GM12878 (cell line): ENCODE measurements around the gene SLC7A1. TPM values are rescaled to one million over a fixed set of nuclear protein-coding genes. Genes with fewer than 3 reads are reported as not detected.

ENCODE experiments used
- MXI1 ChIP-seq: fragments of 150-350 bp; IDR thresholded peaks from 2 replicates; pipeline ENCODE4 v1.6.1; 2011; ENCODE audit warnings: low read depth, mild to moderate bottlenecking, inconsistent platforms, low read length, improper control_type of control experiment
- NFYA ChIP-seq: IDR thresholded peaks from 2 replicates; pipeline ENCODE4 v1.6.1; 2011; ENCODE audit warnings: low read depth, mild to moderate bottlenecking, low read length, improper control_type of control experiment, borderline replicate concordance
- NR2C1 ChIP-seq: fragments of 450-650 bp; IDR thresholded peaks from 2 replicates; pipeline ENCODE4 v1.6.1; 2017; ENCODE audit warnings: antibody characterized with exemption, mild to moderate bottlenecking, moderate library complexity
- SIX5 ChIP-seq: IDR thresholded peaks from 2 replicates; pipeline ENCODE4 v1.6.1; 2011; ENCODE audit warnings: mild to moderate bottlenecking, low read depth, low read length, moderate library complexity; ENCODE audit not compliant: severe bottlenecking
- TAF1 ChIP-seq: IDR thresholded peaks from 2 replicates; pipeline ENCODE4 v1.6.1; 2011; ENCODE audit warnings: mild to moderate bottlenecking, low read depth, low read length, borderline replicate concordance
- TCF12 ChIP-seq: IDR thresholded peaks from 2 replicates; pipeline ENCODE4 v1.6.1; 2011; ENCODE audit warnings: low read depth, mild to moderate bottlenecking, low read length
- ZNF622 ChIP-seq: fragments of 450-650 bp; IDR thresholded peaks from 2 replicates; pipeline ENCODE4 v1.6.1; 2017; ENCODE audit warnings: mild to moderate bottlenecking, inconsistent platforms
- polyA plus RNA-seq, 11 experiments: library from polyadenylated mRNA; depleted of rRNA in 4 of 11; unstranded in 6 of 11; stranded (reverse) in 5 of 11; fragments of >200 nt; fragmentation: Nextera tagmentation in 4 of 11; fragmentation: Illumina TruSeq in 1 of 11; extraction: Ambion mirVana in 4 of 11; extraction: Trizol in 1 of 11; gene quantifications; 1 replicate in 1 of 11; 2 replicates in 10 of 11; pipeline versions ENCODE4 v1.2.1 to v1.2.3, GENCODE V29; 2011 to 2016; ENCODE audit warnings: inconsistent platforms in 2 of 11, missing spikeins in 2 of 11, low read depth in 1 of 11
- total RNA-seq, 4 experiments: library from RNA; depleted of rRNA in 3 of 4; stranded (reverse); fragments of >200 nt in 3 of 4; fragmentation: Illumina TruSeq in 1 of 4; extraction: Trizol in 1 of 4; gene quantifications; 2 replicates each; pipeline versions ENCODE4 v1.2.1 to v1.2.3, GENCODE V29; 2013 to 2021
- TF ChIP-seq, protein P1 (sequence below): fragments of 450-650 bp; IDR thresholded peaks from 2 replicates; pipeline ENCODE4 v1.6.1; 2016; ENCODE audit warnings: mild to moderate bottlenecking, moderate library complexity, borderline replicate concordance
- TF ChIP-seq, protein P2 (sequence below): IDR thresholded peaks from 2 replicates; pipeline ENCODE4 v1.6.1; 2012; ENCODE audit warnings: low read depth, low read length, improper control_type of control experiment
- TF ChIP-seq, protein P3 (sequence below): fragments of 450-650 bp; formaldehyde crosslinking; IDR thresholded peaks from 2 replicates; pipeline ENCODE4 v1.5.0; 2022; ENCODE audit warnings: mild to moderate bottlenecking, missing genetic modification characterization
- TF ChIP-seq, protein P4 (sequence below): fragments of 450-650 bp; IDR thresholded peaks from 2 replicates; pipeline ENCODE4 v1.6.1; 2016; ENCODE audit warnings: mild to moderate bottlenecking
- TF ChIP-seq, protein P5 (sequence below): IDR thresholded peaks from 2 replicates; pipeline ENCODE4 v1.6.1; 2011; ENCODE audit warnings: borderline replicate concordance, low read depth, mild to moderate bottlenecking, moderate library complexity, mixed read lengths, low read length; ENCODE audit not compliant: insufficient read depth; ENCODE audit errors: extremely low read length
- TF ChIP-seq, protein P6 (sequence below): IDR thresholded peaks from 2 replicates; pipeline ENCODE4 v1.6.1; 2012; ENCODE audit warnings: mild to moderate bottlenecking, low read depth, low read length

Gene SLC7A1
- total and polyA plus RNA-seq, 10 of the 15 experiments (the other 5 are each of a cell fraction or from before 2014, with no cell fraction given): 6.4 to 91.7 (median 23.4) TPM

DNA sequence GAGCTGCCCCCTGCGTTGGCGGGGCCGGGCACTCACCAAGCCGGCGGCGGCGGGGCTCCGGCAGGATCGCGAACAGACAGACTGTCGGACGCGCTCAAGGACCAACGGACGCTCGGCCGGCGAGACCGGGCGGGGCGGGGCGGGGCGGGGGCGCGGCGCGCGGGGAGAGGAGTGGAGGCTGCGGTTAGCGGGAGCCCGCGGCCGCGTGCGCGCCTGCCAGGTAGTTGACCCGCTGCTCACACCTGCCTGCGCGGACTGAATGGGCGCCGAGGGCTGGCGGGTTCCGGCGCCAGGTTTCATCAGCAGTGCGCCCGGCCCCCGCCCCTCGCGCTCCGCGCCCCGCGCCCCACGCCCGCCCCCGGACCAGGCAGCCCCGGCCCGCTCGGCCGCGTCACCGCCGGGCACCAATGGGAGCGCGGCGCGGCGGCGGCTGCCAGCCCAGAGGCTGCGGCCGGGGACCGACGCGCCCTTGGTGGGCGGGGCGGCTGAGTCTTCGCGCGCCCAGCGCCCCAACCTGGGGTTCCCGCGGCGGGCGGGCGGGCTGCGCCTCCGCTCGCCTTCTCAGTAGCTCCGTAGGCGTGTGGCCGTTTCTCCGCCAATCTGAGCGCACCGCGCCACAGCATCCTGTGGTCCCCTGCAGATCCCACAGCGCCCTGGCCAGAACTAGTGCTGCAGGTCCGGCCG lies at the start of gene SLC7A1 (continued):
- TF ChIP-seq, protein P1, sequence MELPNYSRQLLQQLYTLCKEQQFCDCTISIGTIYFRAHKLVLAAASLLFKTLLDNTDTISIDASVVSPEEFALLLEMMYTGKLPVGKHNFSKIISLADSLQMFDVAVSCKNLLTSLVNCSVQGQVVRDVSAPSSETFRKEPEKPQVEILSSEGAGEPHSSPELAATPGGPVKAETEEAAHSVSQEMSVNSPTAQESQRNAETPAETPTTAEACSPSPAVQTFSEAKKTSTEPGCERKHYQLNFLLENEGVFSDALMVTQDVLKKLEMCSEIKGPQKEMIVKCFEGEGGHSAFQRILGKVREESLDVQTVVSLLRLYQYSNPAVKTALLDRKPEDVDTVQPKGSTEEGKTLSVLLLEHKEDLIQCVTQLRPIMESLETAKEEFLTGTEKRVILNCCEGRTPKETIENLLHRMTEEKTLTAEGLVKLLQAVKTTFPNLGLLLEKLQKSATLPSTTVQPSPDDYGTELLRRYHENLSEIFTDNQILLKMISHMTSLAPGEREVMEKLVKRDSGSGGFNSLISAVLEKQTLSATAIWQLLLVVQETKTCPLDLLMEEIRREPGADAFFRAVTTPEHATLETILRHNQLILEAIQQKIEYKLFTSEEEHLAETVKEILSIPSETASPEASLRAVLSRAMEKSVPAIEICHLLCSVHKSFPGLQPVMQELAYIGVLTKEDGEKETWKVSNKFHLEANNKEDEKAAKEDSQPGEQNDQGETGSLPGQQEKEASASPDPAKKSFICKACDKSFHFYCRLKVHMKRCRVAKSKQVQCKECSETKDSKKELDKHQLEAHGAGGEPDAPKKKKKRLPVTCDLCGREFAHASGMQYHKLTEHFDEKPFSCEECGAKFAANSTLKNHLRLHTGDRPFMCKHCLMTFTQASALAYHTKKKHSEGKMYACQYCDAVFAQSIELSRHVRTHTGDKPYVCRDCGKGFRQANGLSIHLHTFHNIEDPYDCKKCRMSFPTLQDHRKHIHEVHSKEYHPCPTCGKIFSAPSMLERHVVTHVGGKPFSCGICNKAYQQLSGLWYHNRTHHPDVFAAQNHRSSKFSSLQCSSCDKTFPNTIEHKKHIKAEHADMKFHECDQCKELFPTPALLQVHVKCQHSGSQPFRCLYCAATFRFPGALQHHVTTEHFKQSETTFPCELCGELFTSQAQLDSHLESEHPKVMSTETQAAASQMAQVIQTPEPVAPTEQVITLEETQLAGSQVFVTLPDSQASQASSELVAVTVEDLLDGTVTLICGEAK: no peak
- TF ChIP-seq, protein P2, sequence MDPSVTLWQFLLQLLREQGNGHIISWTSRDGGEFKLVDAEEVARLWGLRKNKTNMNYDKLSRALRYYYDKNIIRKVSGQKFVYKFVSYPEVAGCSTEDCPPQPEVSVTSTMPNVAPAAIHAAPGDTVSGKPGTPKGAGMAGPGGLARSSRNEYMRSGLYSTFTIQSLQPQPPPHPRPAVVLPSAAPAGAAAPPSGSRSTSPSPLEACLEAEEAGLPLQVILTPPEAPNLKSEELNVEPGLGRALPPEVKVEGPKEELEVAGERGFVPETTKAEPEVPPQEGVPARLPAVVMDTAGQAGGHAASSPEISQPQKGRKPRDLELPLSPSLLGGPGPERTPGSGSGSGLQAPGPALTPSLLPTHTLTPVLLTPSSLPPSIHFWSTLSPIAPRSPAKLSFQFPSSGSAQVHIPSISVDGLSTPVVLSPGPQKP: no peak
- TF ChIP-seq, protein P3, sequence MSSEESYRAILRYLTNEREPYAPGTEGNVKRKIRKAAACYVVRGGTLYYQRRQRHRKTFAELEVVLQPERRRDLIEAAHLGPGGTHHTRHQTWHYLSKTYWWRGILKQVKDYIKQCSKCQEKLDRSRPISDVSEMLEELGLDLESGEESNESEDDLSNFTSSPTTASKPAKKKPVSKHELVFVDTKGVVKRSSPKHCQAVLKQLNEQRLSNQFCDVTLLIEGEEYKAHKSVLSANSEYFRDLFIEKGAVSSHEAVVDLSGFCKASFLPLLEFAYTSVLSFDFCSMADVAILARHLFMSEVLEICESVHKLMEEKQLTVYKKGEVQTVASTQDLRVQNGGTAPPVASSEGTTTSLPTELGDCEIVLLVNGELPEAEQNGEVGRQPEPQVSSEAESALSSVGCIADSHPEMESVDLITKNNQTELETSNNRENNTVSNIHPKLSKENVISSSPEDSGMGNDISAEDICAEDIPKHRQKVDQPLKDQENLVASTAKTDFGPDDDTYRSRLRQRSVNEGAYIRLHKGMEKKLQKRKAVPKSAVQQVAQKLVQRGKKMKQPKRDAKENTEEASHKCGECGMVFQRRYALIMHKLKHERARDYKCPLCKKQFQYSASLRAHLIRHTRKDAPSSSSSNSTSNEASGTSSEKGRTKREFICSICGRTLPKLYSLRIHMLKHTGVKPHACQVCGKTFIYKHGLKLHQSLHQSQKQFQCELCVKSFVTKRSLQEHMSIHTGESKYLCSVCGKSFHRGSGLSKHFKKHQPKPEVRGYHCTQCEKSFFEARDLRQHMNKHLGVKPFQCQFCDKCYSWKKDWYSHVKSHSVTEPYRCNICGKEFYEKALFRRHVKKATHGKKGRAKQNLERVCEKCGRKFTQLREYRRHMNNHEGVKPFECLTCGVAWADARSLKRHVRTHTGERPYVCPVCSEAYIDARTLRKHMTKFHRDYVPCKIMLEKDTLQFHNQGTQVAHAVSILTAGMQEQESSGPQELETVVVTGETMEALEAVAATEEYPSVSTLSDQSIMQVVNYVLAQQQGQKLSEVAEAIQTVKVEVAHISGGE (CRISPR knock-in tag): no peak
- TF ChIP-seq, protein P4, sequence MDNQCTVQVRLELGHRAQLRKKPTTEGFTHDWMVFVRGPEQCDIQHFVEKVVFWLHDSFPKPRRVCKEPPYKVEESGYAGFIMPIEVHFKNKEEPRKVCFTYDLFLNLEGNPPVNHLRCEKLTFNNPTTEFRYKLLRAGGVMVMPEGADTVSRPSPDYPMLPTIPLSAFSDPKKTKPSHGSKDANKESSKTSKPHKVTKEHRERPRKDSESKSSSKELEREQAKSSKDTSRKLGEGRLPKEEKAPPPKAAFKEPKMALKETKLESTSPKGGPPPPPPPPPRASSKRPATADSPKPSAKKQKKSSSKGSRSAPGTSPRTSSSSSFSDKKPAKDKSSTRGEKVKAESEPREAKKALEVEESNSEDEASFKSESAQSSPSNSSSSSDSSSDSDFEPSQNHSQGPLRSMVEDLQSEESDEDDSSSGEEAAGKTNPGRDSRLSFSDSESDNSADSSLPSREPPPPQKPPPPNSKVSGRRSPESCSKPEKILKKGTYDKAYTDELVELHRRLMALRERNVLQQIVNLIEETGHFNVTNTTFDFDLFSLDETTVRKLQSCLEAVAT: no peak
- no peak for TF ChIP-seq ZNF622
- TF ChIP-seq, protein P5, sequence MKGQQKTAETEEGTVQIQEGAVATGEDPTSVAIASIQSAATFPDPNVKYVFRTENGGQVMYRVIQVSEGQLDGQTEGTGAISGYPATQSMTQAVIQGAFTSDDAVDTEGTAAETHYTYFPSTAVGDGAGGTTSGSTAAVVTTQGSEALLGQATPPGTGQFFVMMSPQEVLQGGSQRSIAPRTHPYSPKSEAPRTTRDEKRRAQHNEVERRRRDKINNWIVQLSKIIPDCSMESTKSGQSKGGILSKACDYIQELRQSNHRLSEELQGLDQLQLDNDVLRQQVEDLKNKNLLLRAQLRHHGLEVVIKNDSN: no peak
- TF ChIP-seq, protein P6, sequence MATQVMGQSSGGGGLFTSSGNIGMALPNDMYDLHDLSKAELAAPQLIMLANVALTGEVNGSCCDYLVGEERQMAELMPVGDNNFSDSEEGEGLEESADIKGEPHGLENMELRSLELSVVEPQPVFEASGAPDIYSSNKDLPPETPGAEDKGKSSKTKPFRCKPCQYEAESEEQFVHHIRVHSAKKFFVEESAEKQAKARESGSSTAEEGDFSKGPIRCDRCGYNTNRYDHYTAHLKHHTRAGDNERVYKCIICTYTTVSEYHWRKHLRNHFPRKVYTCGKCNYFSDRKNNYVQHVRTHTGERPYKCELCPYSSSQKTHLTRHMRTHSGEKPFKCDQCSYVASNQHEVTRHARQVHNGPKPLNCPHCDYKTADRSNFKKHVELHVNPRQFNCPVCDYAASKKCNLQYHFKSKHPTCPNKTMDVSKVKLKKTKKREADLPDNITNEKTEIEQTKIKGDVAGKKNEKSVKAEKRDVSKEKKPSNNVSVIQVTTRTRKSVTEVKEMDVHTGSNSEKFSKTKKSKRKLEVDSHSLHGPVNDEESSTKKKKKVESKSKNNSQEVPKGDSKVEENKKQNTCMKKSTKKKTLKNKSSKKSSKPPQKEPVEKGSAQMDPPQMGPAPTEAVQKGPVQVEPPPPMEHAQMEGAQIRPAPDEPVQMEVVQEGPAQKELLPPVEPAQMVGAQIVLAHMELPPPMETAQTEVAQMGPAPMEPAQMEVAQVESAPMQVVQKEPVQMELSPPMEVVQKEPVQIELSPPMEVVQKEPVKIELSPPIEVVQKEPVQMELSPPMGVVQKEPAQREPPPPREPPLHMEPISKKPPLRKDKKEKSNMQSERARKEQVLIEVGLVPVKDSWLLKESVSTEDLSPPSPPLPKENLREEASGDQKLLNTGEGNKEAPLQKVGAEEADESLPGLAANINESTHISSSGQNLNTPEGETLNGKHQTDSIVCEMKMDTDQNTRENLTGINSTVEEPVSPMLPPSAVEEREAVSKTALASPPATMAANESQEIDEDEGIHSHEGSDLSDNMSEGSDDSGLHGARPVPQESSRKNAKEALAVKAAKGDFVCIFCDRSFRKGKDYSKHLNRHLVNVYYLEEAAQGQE: no peak
- TF ChIP-seq SIX5: no peak
- TF ChIP-seq NFYA: no peak
- no peak for TF ChIP-seq NR2C1
- TF ChIP-seq TAF1: peak; percentile 60; the same call in 1 of the 2 replicates
- no peak for TF ChIP-seq MXI1
- TF ChIP-seq TCF12: no peak
